ENCODE results near the gene MTG2.

- no peak for TF ChIP-seq CTCF (IDR thresholded peaks at IDR 0.05)
- TF ChIP-seq POLR2AphosphoS5 (IDR thresholded peaks at IDR 0.05; ENCODE audit: insufficient read depth in 1 of 2, low read depth in 1 of 2): no peak
Observed at GRCh38 chr20:62141043-62141396, 41.8 kb upstream of the MTG2 start.
